SK-N-SH treated with all-trans-retinoic acid at 6 μM for 48 hours (cell line): Measurements from ENCODE around the gene ORAI3.

Experiments used
- ATAC-seq: fragments of 200-7000 bp; cut with Tn5 transposase; 3 replicates; pipeline ENCODE4 v1.9.1; 2020; ENCODE audit warnings: mild to moderate bottlenecking, moderate library complexity
- ARNTL ChIP-seq: fragments of 450-650 bp; formaldehyde crosslinking; IDR thresholded peaks from 2 replicates; pipeline ENCODE4 v1.5.0; 2020; ENCODE audit warnings: low read depth, mild to moderate bottlenecking, moderate library complexity, borderline replicate concordance
- BACH2 ChIP-seq: fragments of 250-450 bp; sonication (Bioruptor Pico); IDR thresholded peaks from 2 replicates; pipeline ENCODE4 v1.9.0; 2021; ENCODE audit warnings: mild to moderate bottlenecking, borderline replicate concordance
- CSDC2 ChIP-seq: fragments of 250-450 bp; sonication (Bioruptor Pico); IDR thresholded peaks from 2 replicates; pipeline ENCODE4 v1.5.0; 2020; ENCODE audit warnings: mild to moderate bottlenecking, moderate library complexity
- ESRRG ChIP-seq: fragments of 250-450 bp; sonication (Bioruptor Pico); IDR thresholded peaks from 2 replicates; pipeline ENCODE4 v1.6.1; 2021; ENCODE audit warnings: mild to moderate bottlenecking
- GLIS3 ChIP-seq: fragments of 250-450 bp; sonication (Bioruptor Pico); IDR thresholded peaks from 2 replicates; pipeline ENCODE4 v1.5.0; 2020; ENCODE audit warnings: mild to moderate bottlenecking, moderate library complexity
- ISL1 ChIP-seq: fragments of 250-450 bp; sonication (Bioruptor Pico); IDR thresholded peaks from 2 replicates; pipeline ENCODE4 v2.1.2; 2022; ENCODE audit warnings: mild to moderate bottlenecking, moderate library complexity
- OSR1 ChIP-seq: fragments of 250-450 bp; sonication (Bioruptor Pico); IDR thresholded peaks from 2 replicates; pipeline ENCODE4 v1.8.0; 2022; ENCODE audit warnings: moderate library complexity, mild to moderate bottlenecking, inconsistent platforms
- PPARA ChIP-seq: fragments of 250-450 bp; sonication (Bioruptor Pico); IDR thresholded peaks from 2 replicates; pipeline ENCODE4 v1.5.0; 2020; ENCODE audit warnings: mild to moderate bottlenecking, borderline replicate concordance
- RARB ChIP-seq: fragments of 250-450 bp; sonication (Bioruptor Pico); IDR thresholded peaks from 2 replicates; pipeline ENCODE4 v1.8.0; 2021; ENCODE audit warnings: mild to moderate bottlenecking, moderate library complexity
- SNAI2 ChIP-seq: fragments of 250-450 bp; sonication (Bioruptor Pico); IDR thresholded peaks from 2 replicates; pipeline ENCODE4 v1.5.0; 2020; ENCODE audit warnings: mild to moderate bottlenecking, moderate library complexity
- TCF4 ChIP-seq: fragments of 250-450 bp; sonication (Bioruptor Pico); IDR thresholded peaks from 2 replicates; pipeline ENCODE4 v1.8.0; 2021; ENCODE audit warnings: mild to moderate bottlenecking, moderate library complexity, borderline replicate concordance
- TOX ChIP-seq: fragments of 250-450 bp; sonication (Bioruptor Pico); IDR thresholded peaks from 2 replicates; pipeline ENCODE4 v1.8.0; 2021; ENCODE audit warnings: mild to moderate bottlenecking, moderate library complexity, borderline replicate concordance
- ZC3H10 ChIP-seq: fragments of 250-450 bp; sonication (Bioruptor Pico); IDR thresholded peaks from 2 replicates; pipeline ENCODE4 v1.5.1; 2021; ENCODE audit warnings: mild to moderate bottlenecking, moderate library complexity
- ZFP3 ChIP-seq: fragments of 250-450 bp; sonication (Bioruptor Pico); IDR thresholded peaks from 2 replicates; pipeline ENCODE4 v1.5.0; 2020; ENCODE audit warnings: mild to moderate bottlenecking, moderate library complexity
- ZFP30 ChIP-seq: fragments of 450-650 bp; formaldehyde crosslinking; IDR thresholded peaks from 2 replicates; pipeline ENCODE4 v1.5.0; 2022; ENCODE audit warnings: mild to moderate bottlenecking, moderate library complexity
- ZNF565 ChIP-seq: fragments of 450-650 bp; formaldehyde crosslinking; conservative IDR thresholded peaks from 2 replicates; pipeline ENCODE4 v1.5.0; 2020; ENCODE audit warnings: low read depth, mild to moderate bottlenecking, moderate library complexity
- ZNF8 ChIP-seq: fragments of 450-650 bp; formaldehyde crosslinking; IDR thresholded peaks from 2 replicates; pipeline ENCODE4 v1.5.0; 2020; ENCODE audit warnings: mild to moderate bottlenecking, moderate library complexity
- TF ChIP-seq, protein P1 (sequence below): fragments of 250-450 bp; sonication (Bioruptor Pico); IDR thresholded peaks from 2 replicates; pipeline ENCODE4 v1.8.0; 2020; ENCODE audit warnings: mild to moderate bottlenecking, moderate library complexity, borderline replicate concordance
- TF ChIP-seq, protein P2 (sequence below): fragments of 250-450 bp; sonication (Bioruptor Pico); IDR thresholded peaks from 2 replicates; pipeline ENCODE4 v1.5.1; 2020; ENCODE audit warnings: low read depth, mild to moderate bottlenecking, moderate library complexity
- TF ChIP-seq, protein P3 (sequence below): fragments of 250-450 bp; sonication (Bioruptor Pico); IDR thresholded peaks from 2 replicates; pipeline ENCODE4 v1.8.0; 2021; ENCODE audit warnings: low read depth, mild to moderate bottlenecking, moderate library complexity, borderline replicate concordance
- TF ChIP-seq, protein P4 (sequence below): fragments of 250-450 bp; sonication (Bioruptor Pico); IDR thresholded peaks from 2 replicates; pipeline ENCODE4 v1.5.0; 2020; ENCODE audit warnings: mild to moderate bottlenecking, moderate library complexity
- TF ChIP-seq, protein P5 (sequence below): fragments of 250-450 bp; sonication (Bioruptor Pico); IDR thresholded peaks from 2 replicates; pipeline ENCODE4 v1.5.1; 2021; ENCODE audit warnings: mild to moderate bottlenecking, moderate library complexity

ORAI3 gene

DNA sequence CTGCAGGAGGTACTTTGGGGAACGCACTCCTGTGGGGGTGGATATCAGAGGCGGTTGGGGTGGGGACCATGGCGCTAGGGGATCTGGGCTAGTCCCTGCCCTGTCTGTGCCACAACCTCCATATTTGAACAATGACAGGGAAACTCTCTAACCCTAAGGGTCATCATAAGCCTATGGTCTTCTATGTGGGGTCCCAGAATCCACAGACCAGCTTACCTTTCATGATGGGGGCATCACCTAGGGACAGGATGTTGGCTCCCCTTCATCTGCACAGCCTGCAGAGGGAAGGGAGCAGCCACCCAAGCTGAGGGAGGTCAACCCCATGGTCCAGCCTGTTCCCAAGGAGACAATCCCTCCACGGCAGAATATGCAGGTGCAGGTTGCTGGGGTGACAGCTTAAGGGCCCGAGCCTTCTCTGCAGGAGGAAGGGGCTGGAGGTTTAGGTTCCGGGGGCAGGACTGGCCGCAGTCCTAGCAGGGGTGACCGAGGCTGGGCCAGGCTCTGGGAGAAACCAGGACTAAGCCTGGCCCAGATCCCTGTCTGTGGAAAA lies 1.7 kb downstream of the ORAI3 start:
- ATAC-seq = no peak
- TF ChIP-seq, protein P1, sequence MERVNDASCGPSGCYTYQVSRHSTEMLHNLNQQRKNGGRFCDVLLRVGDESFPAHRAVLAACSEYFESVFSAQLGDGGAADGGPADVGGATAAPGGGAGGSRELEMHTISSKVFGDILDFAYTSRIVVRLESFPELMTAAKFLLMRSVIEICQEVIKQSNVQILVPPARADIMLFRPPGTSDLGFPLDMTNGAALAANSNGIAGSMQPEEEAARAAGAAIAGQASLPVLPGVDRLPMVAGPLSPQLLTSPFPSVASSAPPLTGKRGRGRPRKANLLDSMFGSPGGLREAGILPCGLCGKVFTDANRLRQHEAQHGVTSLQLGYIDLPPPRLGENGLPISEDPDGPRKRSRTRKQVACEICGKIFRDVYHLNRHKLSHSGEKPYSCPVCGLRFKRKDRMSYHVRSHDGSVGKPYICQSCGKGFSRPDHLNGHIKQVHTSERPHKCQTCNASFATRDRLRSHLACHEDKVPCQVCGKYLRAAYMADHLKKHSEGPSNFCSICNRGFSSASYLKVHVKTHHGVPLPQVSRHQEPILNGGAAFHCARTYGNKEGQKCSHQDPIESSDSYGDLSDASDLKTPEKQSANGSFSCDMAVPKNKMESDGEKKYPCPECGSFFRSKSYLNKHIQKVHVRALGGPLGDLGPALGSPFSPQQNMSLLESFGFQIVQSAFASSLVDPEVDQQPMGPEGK = no peak
- TF ChIP-seq OSR1 = no peak
- TF ChIP-seq TOX (CRISPR knock-in tag) = no peak
- TF ChIP-seq CSDC2 (CRISPR knock-in tag) = no peak
- TF ChIP-seq BACH2 (CRISPR knock-in tag) = no peak
- TF ChIP-seq, protein P2, sequence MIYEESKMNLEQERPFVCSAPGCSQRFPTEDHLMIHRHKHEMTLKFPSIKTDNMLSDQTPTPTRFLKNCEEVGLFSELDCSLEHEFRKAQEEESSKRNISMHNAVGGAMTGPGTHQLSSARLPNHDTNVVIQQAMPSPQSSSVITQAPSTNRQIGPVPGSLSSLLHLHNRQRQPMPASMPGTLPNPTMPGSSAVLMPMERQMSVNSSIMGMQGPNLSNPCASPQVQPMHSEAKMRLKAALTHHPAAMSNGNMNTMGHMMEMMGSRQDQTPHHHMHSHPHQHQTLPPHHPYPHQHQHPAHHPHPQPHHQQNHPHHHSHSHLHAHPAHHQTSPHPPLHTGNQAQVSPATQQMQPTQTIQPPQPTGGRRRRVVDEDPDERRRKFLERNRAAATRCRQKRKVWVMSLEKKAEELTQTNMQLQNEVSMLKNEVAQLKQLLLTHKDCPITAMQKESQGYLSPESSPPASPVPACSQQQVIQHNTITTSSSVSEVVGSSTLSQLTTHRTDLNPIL = no peak
- TF ChIP-seq ISL1 (CRISPR knock-in tag) = no peak
- no peak for TF ChIP-seq ZFP30
- TF ChIP-seq GLIS3 (CRISPR knock-in tag) = no peak
- TF ChIP-seq, protein P3, sequence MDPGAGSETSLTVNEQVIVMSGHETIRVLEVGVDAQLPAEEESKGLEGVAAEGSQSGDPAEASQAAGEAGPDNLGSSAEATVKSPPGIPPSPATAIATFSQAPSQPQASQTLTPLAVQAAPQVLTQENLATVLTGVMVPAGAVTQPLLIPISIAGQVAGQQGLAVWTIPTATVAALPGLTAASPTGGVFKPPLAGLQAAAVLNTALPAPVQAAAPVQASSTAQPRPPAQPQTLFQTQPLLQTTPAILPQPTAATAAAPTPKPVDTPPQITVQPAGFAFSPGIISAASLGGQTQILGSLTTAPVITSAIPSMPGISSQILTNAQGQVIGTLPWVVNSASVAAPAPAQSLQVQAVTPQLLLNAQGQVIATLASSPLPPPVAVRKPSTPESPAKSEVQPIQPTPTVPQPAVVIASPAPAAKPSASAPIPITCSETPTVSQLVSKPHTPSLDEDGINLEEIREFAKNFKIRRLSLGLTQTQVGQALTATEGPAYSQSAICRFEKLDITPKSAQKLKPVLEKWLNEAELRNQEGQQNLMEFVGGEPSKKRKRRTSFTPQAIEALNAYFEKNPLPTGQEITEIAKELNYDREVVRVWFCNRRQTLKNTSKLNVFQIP (CRISPR knock-in tag) = no peak
- TF ChIP-seq, all 23 proteins: peak for 0

DNA sequence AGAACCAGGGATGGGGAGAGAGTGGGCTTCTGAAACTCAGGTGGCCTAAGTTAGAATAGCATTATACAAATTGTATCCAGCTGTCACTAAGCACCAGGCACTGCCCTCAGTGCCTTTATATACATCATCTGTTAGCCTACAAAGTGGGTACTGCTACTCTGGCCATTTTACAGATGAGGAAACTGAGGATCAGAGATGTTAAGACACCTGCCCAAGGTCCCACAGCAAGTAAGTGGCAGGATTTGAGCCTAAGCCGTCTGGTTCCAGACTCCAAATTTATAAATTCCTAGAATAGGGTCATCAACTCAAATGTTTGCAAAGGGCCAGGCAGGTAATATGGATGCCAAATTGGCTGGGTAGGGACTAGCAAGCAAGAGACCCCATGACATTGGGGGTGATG lies 2.3 kb downstream of the ORAI3 start:
- ATAC-seq = no peak
- no peak for TF ChIP-seq ESRRG (CRISPR knock-in tag)
- TF ChIP-seq ZNF565 (CRISPR knock-in tag) = no peak
- TF ChIP-seq OSR1 = no peak
- TF ChIP-seq GLIS3 (CRISPR knock-in tag) = no peak
- TF ChIP-seq, all 23 proteins: peak for 0

DNA sequence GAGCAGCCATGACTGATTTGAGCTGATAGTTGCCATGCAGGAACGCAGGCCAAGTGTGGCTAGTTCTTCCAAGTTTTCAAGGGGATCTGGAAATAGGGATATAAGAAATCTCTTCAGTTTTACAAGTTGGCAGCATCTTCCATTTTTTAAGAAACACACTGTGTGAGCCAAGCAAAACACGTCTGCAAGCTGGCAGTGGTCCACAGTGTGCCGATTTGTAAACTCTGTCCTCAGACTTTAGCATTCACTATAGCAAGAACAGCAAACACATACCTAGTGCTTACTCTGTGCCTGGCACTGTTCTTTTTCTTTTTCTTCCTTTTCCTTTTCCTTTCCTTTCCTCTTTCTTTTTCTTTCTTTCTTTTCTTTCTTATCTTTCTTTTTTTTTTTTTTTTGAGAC lies 2.9 kb downstream of the ORAI3 start:
- TF ChIP-seq CSDC2 (CRISPR knock-in tag) (no peak), ARNTL (no peak), ZC3H10 (CRISPR knock-in tag) (no peak), SNAI2 (CRISPR knock-in tag) (no peak), ZFP30 (no peak), RARB (CRISPR knock-in tag) (no peak), TOX (CRISPR knock-in tag) (no peak), PPARA (CRISPR knock-in tag) (no peak), ESRRG (CRISPR knock-in tag) (no peak), BACH2 (CRISPR knock-in tag) (no peak), ZNF8 (CRISPR knock-in tag) (no peak), ZFP3 (CRISPR knock-in tag) (no peak), TCF4 (CRISPR knock-in tag) (no peak), OSR1 (no peak)
- TF ChIP-seq, protein P4, sequence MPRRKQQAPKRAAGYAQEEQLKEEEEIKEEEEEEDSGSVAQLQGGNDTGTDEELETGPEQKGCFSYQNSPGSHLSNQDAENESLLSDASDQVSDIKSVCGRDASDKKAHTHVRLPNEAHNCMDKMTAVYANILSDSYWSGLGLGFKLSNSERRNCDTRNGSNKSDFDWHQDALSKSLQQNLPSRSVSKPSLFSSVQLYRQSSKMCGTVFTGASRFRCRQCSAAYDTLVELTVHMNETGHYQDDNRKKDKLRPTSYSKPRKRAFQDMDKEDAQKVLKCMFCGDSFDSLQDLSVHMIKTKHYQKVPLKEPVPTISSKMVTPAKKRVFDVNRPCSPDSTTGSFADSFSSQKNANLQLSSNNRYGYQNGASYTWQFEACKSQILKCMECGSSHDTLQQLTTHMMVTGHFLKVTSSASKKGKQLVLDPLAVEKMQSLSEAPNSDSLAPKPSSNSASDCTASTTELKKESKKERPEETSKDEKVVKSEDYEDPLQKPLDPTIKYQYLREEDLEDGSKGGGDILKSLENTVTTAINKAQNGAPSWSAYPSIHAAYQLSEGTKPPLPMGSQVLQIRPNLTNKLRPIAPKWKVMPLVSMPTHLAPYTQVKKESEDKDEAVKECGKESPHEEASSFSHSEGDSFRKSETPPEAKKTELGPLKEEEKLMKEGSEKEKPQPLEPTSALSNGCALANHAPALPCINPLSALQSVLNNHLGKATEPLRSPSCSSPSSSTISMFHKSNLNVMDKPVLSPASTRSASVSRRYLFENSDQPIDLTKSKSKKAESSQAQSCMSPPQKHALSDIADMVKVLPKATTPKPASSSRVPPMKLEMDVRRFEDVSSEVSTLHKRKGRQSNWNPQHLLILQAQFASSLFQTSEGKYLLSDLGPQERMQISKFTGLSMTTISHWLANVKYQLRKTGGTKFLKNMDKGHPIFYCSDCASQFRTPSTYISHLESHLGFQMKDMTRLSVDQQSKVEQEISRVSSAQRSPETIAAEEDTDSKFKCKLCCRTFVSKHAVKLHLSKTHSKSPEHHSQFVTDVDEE = no peak
- TF ChIP-seq, protein P5, sequence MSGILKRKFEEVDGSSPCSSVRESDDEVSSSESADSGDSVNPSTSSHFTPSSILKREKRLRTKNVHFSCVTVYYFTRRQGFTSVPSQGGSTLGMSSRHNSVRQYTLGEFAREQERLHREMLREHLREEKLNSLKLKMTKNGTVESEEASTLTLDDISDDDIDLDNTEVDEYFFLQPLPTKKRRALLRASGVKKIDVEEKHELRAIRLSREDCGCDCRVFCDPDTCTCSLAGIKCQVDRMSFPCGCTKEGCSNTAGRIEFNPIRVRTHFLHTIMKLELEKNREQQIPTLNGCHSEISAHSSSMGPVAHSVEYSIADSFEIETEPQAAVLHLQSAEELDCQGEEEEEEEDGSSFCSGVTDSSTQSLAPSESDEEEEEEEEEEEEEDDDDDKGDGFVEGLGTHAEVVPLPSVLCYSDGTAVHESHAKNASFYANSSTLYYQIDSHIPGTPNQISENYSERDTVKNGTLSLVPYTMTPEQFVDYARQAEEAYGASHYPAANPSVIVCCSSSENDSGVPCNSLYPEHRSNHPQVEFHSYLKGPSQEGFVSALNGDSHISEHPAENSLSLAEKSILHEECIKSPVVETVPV (CRISPR knock-in tag) = no peak
- TF ChIP-seq, protein P2 = no peak
- TF ChIP-seq, protein P3 (CRISPR knock-in tag) = no peak
- no peak for ATAC-seq
